Activated T-helper 9 cell treated with anti-CD3 and anti-CD28 coated beads, Interleukin-2, amount 50 U/mL, for 16 hours (primary cell): ENCODE results near the gene CSNK2A1.
A peak's percentile ranks its signal among the peaks of the same experiment; 100 is the strongest.
"Not testable (repeated sequence)": the region's sequence is repeated elsewhere in the genome, so short reads cannot be mapped to it uniquely, and the experiment has no call there.

ENCODE experiments used
- DNase-seq: peaks from one replicate; pipeline ENCODE4 v3.0.0-alpha.2; 2020; ENCODE audit warnings: low read depth

CSNK2A1 gene

GRCh38 chr20:543369-544152, at the start of gene CSNK2A1:
TSS of gene CSNK2A1 (minus strand) at chr20:543790. CDS start at chr20:508551, 35,239 bp downstream.
- peak; percentile 94 for DNase-seq

GRCh38 chr20:592506-592905, 48.9 kb upstream of the CSNK2A1 start:
- no peak for DNase-seq

- no peak for DNase-seq
Measured at GRCh38 chr20:591941-592340, 48.4 kb upstream of the CSNK2A1 start.

- no peak for DNase-seq
Measured at GRCh38 chr20:588932-589672, 45.5 kb upstream of the CSNK2A1 start.

GRCh38 chr20:588476-588875, 44.9 kb upstream of the CSNK2A1 start:
- DNase-seq: no peak

GRCh38 chr20:584971-585301, 41.3 kb upstream of the CSNK2A1 start:
- no peak for DNase-seq

- no peak for DNase-seq
Measured at GRCh38 chr20:584161-584970, 40.8 kb upstream of the CSNK2A1 start.

- DNase-seq: no peak
Measured at GRCh38 chr20:582204-582603, 38.6 kb upstream of the CSNK2A1 start.

- not testable (repeated sequence) for DNase-seq
Measured at GRCh38 chr20:578940-579690, 35.5 kb upstream of the CSNK2A1 start.

GRCh38 chr20:577167-577791, 33.7 kb upstream of the CSNK2A1 start:
- DNase-seq: no peak

GRCh38 chr20:576156-576555, 32.6 kb upstream of the CSNK2A1 start:
- DNase-seq: no peak

- DNase-seq: no peak
Measured at GRCh38 chr20:575230-575629, 31.6 kb upstream of the CSNK2A1 start.

- DNase-seq: no peak
Measured at GRCh38 chr20:574297-574942, 30.8 kb upstream of the CSNK2A1 start.

- no peak for DNase-seq
Measured at GRCh38 chr20:573414-574296, 30.1 kb upstream of the CSNK2A1 start.

GRCh38 chr20:572727-573126, 29.1 kb upstream of the CSNK2A1 start:
- DNase-seq: no peak

- no peak for DNase-seq
Measured at GRCh38 chr20:571754-572441, 28.3 kb upstream of the CSNK2A1 start.

- DNase-seq: no peak
Measured at GRCh38 chr20:568673-569415, 25.3 kb upstream of the CSNK2A1 start.

- no peak for DNase-seq
Measured at GRCh38 chr20:568097-568652, 24.6 kb upstream of the CSNK2A1 start.
